RWPE2 (cell line): Measurements from ENCODE around the gene SMC1B.

ENCODE experiments used
- ATAC-seq: fragments of 200-7000 bp; cut with Tn5 transposase; 3 replicates; pipeline ENCODE4 v1.9.1; 2021; ENCODE audit warnings: low read depth
- DNase-seq: peaks from one replicate; pipeline ENCODE4 v3.0.0-alpha.2; 2020; ENCODE audit warnings: low spot score
- H3K27ac ChIP-seq: fragments of 450-650 bp; 2 replicates; pipeline ENCODE4 v1.5.1; 2017; ENCODE audit warnings: mild to moderate bottlenecking; ENCODE audit not compliant: poor library complexity, severe bottlenecking
- H3K27me3 ChIP-seq: fragments of 250-450 bp; sonication (Bioruptor Pico); 2 replicates; pipeline ENCODE4 v1.5.1; 2021; ENCODE audit warnings: mild to moderate bottlenecking, moderate library complexity; ENCODE audit not compliant: insufficient read depth, poor library complexity, severe bottlenecking
- H3K36me3 ChIP-seq: fragments of 250-450 bp; sonication (Bioruptor Pico); 2 replicates; pipeline ENCODE4 v1.5.1; 2020; ENCODE audit warnings: low read depth, mild to moderate bottlenecking, moderate library complexity
- H3K4me1 ChIP-seq: fragments of 250-450 bp; sonication (Bioruptor Pico); 2 replicates; pipeline ENCODE4 v1.5.1; 2021; ENCODE audit warnings: mild to moderate bottlenecking, moderate library complexity; ENCODE audit not compliant: insufficient read depth, poor library complexity, severe bottlenecking
- H3K4me3 ChIP-seq: fragments of 250-450 bp; sonication (Bioruptor Pico); 2 replicates; pipeline ENCODE4 v1.5.1; 2021; ENCODE audit warnings: mild to moderate bottlenecking, moderate library complexity; ENCODE audit not compliant: severe bottlenecking
- H3K9me3 ChIP-seq: fragments of 250-450 bp; sonication (Bioruptor Pico); 2 replicates; pipeline ENCODE4 v1.5.1; 2021; ENCODE audit warnings: mild to moderate bottlenecking, moderate library complexity; ENCODE audit not compliant: severe bottlenecking
- CTCF ChIP-seq: fragments of 450-650 bp; IDR thresholded peaks from one replicate; pipeline ENCODE4 v1.5.1; 2017; ENCODE audit warnings: mild to moderate bottlenecking, moderate library complexity; ENCODE audit not compliant: poor library complexity, severe bottlenecking

SMC1B gene

GRCh38 chr22:45335021-45335818 lies 78.2 kb downstream of the SMC1B start:
- H3K4me1 ChIP-seq = peaks cover 11% of the 10 kb centered on the region
- ATAC-seq = no peak
- H3K36me3 ChIP-seq = peaks cover 50% of the 10 kb centered on the region
- H3K27ac ChIP-seq = peak overlapping the region; percentile 56
- H3K27me3 ChIP-seq = no peaks in the 10 kb centered on the region
- no peak for DNase-seq
- H3K9me3 ChIP-seq = no peaks in the 10 kb centered on the region
- no peak overlapping the region for H3K4me3 ChIP-seq
- no peak for TF ChIP-seq CTCF

- peaks cover 52% of the 10 kb centered on the region for H3K36me3 ChIP-seq
- H3K9me3 ChIP-seq = no peaks in the 10 kb centered on the region
- H3K4me3 ChIP-seq = no peak overlapping the region
- no peaks in the 10 kb centered on the region for H3K27me3 ChIP-seq
- H3K4me1 ChIP-seq = peaks cover 11% of the 10 kb centered on the region
- no peak for TF ChIP-seq CTCF
- peak overlapping the region; percentile 56 for H3K27ac ChIP-seq
- ATAC-seq = 0 out of 3 replicates have a peak, but pooled peaks have one; percentile 10
- DNase-seq = no peak
Observed at GRCh38 chr22:45334528-45334927, 78.9 kb downstream of the SMC1B start.

GRCh38 chr22:45334068-45334467 lies 79.3 kb downstream of the SMC1B start:
- no peaks in the 10 kb centered on the region for H3K9me3 ChIP-seq
- no peak overlapping the region for H3K4me3 ChIP-seq
- no peak for TF ChIP-seq CTCF
- no peaks in the 10 kb centered on the region for H3K27me3 ChIP-seq
- H3K36me3 ChIP-seq = peaks cover 55% of the 10 kb centered on the region
- peak overlapping the region; percentile 56 for H3K27ac ChIP-seq
- no peak for DNase-seq
- ATAC-seq = peak; percentile 95
- H3K4me1 ChIP-seq = peaks cover 11% of the 10 kb centered on the region

- no peaks in the 10 kb centered on the region for H3K27me3 ChIP-seq
- H3K4me3 ChIP-seq = no peak overlapping the region
- no peaks in the 10 kb centered on the region for H3K9me3 ChIP-seq
- H3K4me1 ChIP-seq = peaks cover 11% of the 10 kb centered on the region
- ATAC-seq = no peak
- DNase-seq = no peak
- no peak overlapping the region for H3K27ac ChIP-seq
- TF ChIP-seq CTCF = no peak
- peaks cover 46% of the 10 kb centered on the region for H3K36me3 ChIP-seq
Observed at GRCh38 chr22:45332001-45332400, 81.4 kb downstream of the SMC1B start.

GRCh38 chr22:45331486-45331885 lies 81.9 kb downstream of the SMC1B start:
- Histone ChIP-seq H3K4me1 (peaks cover 11% of the 10 kb centered on the region), H3K36me3 (peaks cover 43% of the 10 kb centered on the region), H3K9me3 (no peaks in the 10 kb centered on the region), H3K27me3 (no peaks in the 10 kb centered on the region), H3K27ac (no peak overlapping the region), H3K4me3 (no peak overlapping the region)
- no peak for TF ChIP-seq CTCF
- DNase-seq (no peak), ATAC-seq (no peak)
